ENCODE results near the gene PLD3. TPM values are rescaled to one million over a fixed set of nuclear protein-coding genes. Genes with fewer than 3 reads are reported as not detected.

Gene PLD3
- polyA plus RNA-seq, 1 experiment = 395 TPM

GRCh38 chr19:40415768-40416167, 67.3 kb downstream of the PLD3 start:
- H3K9me3 ChIP-seq (ENCODE audit: control insufficient read depth, insufficient read depth, low read length) = peaks cover 2% of the 10 kb centered on the region; the same call in 1 of the 2 replicates
- CTCF ChIA-PET = interaction anchor here (1.0 kb wide), 1 partner anchor 186 kb away, joined by 4 read pairs; no protein-coding TSS in a partner anchor
- H3K27me3 ChIP-seq (ENCODE audit: control insufficient read depth, insufficient read depth, low read length) = no peaks in the 10 kb centered on the region
- H3K4me3 ChIP-seq (ENCODE audit: low read depth, low read length) = no peak overlapping the region
- POLR2A ChIA-PET = interaction anchor here (1.4 kb wide), 1 partner anchor 10 kb away, joined by 4 read pairs; the partner anchor contains the start of gene SERTAD1
- no peak overlapping the region for H3K27ac ChIP-seq (ENCODE audit: low read depth, low read length)
- no peak for TF ChIP-seq CTCF (IDR thresholded peaks at IDR 0.05; ENCODE audit: low read depth, low read length)
- DNase-seq (ENCODE audit: low read depth, low spot score) = no peak

GRCh38 chr19:40416918-40417642, 68.6 kb downstream of the PLD3 start:
- Histone ChIP-seq H3K4me3 (ENCODE audit: low read depth, low read length) (no peak overlapping the region), H3K27ac (ENCODE audit: low read depth, low read length) (no peak overlapping the region), H3K9me3 (ENCODE audit: control insufficient read depth, insufficient read depth, low read length) (peaks cover 3% of the 10 kb centered on the region; the same call in 1 of the 2 replicates), H3K27me3 (ENCODE audit: control insufficient read depth, insufficient read depth, low read length) (no peaks in the 10 kb centered on the region)
- CTCF ChIA-PET = interaction anchor here (0.6 to 1.0 kb wide), 3 partner anchors 20 to 185 kb away, joined by 3 to 4 read pairs (median 3); no protein-coding TSS in a partner anchor
- TF ChIP-seq CTCF (IDR thresholded peaks at IDR 0.05; ENCODE audit: low read depth, low read length) = no peak
- no peak for DNase-seq (ENCODE audit: low read depth, low spot score)
- POLR2A ChIA-PET = interaction anchor here (0.6 to 1.4 kb wide), 3 partner anchors 9 to 124 kb away, joined by 3 to 6 read pairs (median 4); partner anchors contain the start of gene SERTAD1

GRCh38 chr19:40417643-40417981, 69.1 kb downstream of the PLD3 start:
- TF ChIP-seq CTCF (IDR thresholded peaks at IDR 0.05; ENCODE audit: low read depth, low read length) = no peak
- DNase-seq (ENCODE audit: low read depth, low spot score) = no peak
- Histone ChIP-seq H3K4me3 (ENCODE audit: low read depth, low read length) (no peak overlapping the region), H3K27ac (ENCODE audit: low read depth, low read length) (no peak overlapping the region), H3K27me3 (ENCODE audit: control insufficient read depth, insufficient read depth, low read length) (no peaks in the 10 kb centered on the region), H3K9me3 (ENCODE audit: control insufficient read depth, insufficient read depth, low read length) (peaks cover 3% of the 10 kb centered on the region; the same call in 1 of the 2 replicates)
- ChIA-PET POLR2A (interaction anchor here (0.6 to 0.8 kb wide), 2 partner anchors 8 to 124 kb away, joined by 3 to 6 read pairs; partner anchors contain the start of gene SERTAD1), CTCF (interaction anchor here (0.6 to 0.8 kb wide), 2 partner anchors 21 to 112 kb away, joined by 3 read pairs; no protein-coding TSS in a partner anchor)

GRCh38 chr19:40418040-40418439, 69.5 kb downstream of the PLD3 start:
- TF ChIP-seq CTCF (IDR thresholded peaks at IDR 0.05; ENCODE audit: low read depth, low read length) = no peak
- DNase-seq (ENCODE audit: low read depth, low spot score) = no peak
- Histone ChIP-seq H3K27me3 (ENCODE audit: control insufficient read depth, insufficient read depth, low read length) (no peaks in the 10 kb centered on the region), H3K4me3 (ENCODE audit: low read depth, low read length) (no peak overlapping the region), H3K9me3 (ENCODE audit: control insufficient read depth, insufficient read depth, low read length) (peaks cover 3% of the 10 kb centered on the region; the same call in 1 of the 2 replicates), H3K27ac (ENCODE audit: low read depth, low read length) (no peak overlapping the region)
- ChIA-PET CTCF (interaction anchor here (0.6 to 0.8 kb wide), 2 partner anchors 21 to 113 kb away, joined by 3 read pairs; no protein-coding TSS in a partner anchor), POLR2A (interaction anchor here (0.6 kb wide), 1 partner anchor 125 kb away, joined by 3 read pairs; no protein-coding TSS in a partner anchor)
